Fibroblast of skin of right biceps (primary cell): ENCODE results near the gene HMX1.

Experiments used
- DNase-seq: peaks from one replicate; pipeline ENCODE4 v3.0.0-alpha.2; 2013

HMX1 gene

GRCh38 chr4:8817096-8817812 is 54.4 kb downstream of the HMX1 start:
- no peak for DNase-seq
